Posterior cingulate gyrus (tissue), 11 donors: ENCODE measurements around the gene CELF2.

Experiments
- DNase-seq, 10 donors: peaks; one replicate each; pipeline versions ENCODE4 v3.0.0 to v3.0.0-alpha.2; 2020 to 2021; ENCODE audit warnings: mixed read lengths in 3 of 10
- intact Hi-C: fragments of 100-400 bp; cut with DNase I; formaldehyde crosslinking; loops from one replicate; pipeline ENCODE4 v1.15.1; 2023

Gene CELF2

GRCh38 chr10:11232222-11232961, 214.7 kb downstream of the CELF2 start:
- DNase-seq, result no peak
- intact Hi-C loops, result no loop called here

- intact Hi-C loops, result no loop called here
- no peak for DNase-seq
These were observed 217.3 kb downstream of the CELF2 start for GRCh38 chr10:11234857-11235531.

- no peak for DNase-seq
- intact Hi-C loops, result no loop called here
These were observed 218.1 kb downstream of the CELF2 start for GRCh38 chr10:11235771-11236170.

GRCh38 chr10:11236234-11236633, 218.6 kb downstream of the CELF2 start:
- no peak for DNase-seq
- intact Hi-C loops, result no loop called here

GRCh38 chr10:11237571-11237970, 219.9 kb downstream of the CELF2 start:
- intact Hi-C loops, result no loop called here
- no peak for DNase-seq

GRCh38 chr10:11238893-11239292, 221.2 kb downstream of the CELF2 start:
- intact Hi-C loops, result no loop called here
- DNase-seq, result no peak

GRCh38 chr10:11240641-11241040, 223.0 kb downstream of the CELF2 start:
- no peak for DNase-seq
- intact Hi-C loops, result no loop called here

GRCh38 chr10:11242443-11243387, 225.0 kb downstream of the CELF2 start:
- intact Hi-C loops, result no loop called here
- DNase-seq, result peak in 5 of 10 donors; percentile 48 to 92 (median 88)

- DNase-seq, result no peak
These were observed 226.0 kb downstream of the CELF2 start for GRCh38 chr10:11243425-11244222.

GRCh38 chr10:11245095-11245479, 227.4 kb downstream of the CELF2 start:
- intact Hi-C loops, result no loop called here
- DNase-seq, result no peak

More at GRCh38 chr10:11243425-11244222, 226.0 kb downstream of the CELF2 start:
- intact Hi-C loops, result no loop called here

- no peak for DNase-seq
- intact Hi-C loops, result no loop called here
These were observed 227.8 kb downstream of the CELF2 start for GRCh38 chr10:11245510-11245909.

GRCh38 chr10:11245981-11246590, 228.4 kb downstream of the CELF2 start:
- no peak for DNase-seq
- intact Hi-C loops, result no loop called here

- intact Hi-C loops, result no loop called here
These were observed 229.2 kb downstream of the CELF2 start for GRCh38 chr10:11246752-11247467.

GRCh38 chr10:11249152-11249807, 231.6 kb downstream of the CELF2 start:
- DNase-seq, result no peak

More at GRCh38 chr10:11246752-11247467, 229.2 kb downstream of the CELF2 start:
- no peak for DNase-seq

GRCh38 chr10:11249808-11250195, 232.1 kb downstream of the CELF2 start:
- DNase-seq, result no peak
- intact Hi-C loops, result no loop called here

More at GRCh38 chr10:11249152-11249807, 231.6 kb downstream of the CELF2 start:
- intact Hi-C loops, result no loop called here

- intact Hi-C loops, result no loop called here
- no peak for DNase-seq
These were observed 232.6 kb downstream of the CELF2 start for GRCh38 chr10:11250304-11250703.

- no peak for DNase-seq
- intact Hi-C loops, result no loop called here
These were observed 235.2 kb downstream of the CELF2 start for GRCh38 chr10:11252887-11253286.

- intact Hi-C loops, result no loop called here
These were observed 235.8 kb downstream of the CELF2 start for GRCh38 chr10:11253385-11254002.

More at GRCh38 chr10:11253385-11254002, 235.8 kb downstream of the CELF2 start:
- DNase-seq, result no peak
